GM19324 (cell line): ENCODE results near the gene LMNTD1.

Source experiments
- ATAC-seq: cut with Tn5 transposase; IDR thresholded peaks from one replicate; pipeline ENCODE4 v1.9.1; 2021; ENCODE audit warnings: mild to moderate bottlenecking, moderate library complexity; ENCODE audit not compliant: unreplicated experiment, low FRiP score

LMNTD1 gene

DNA sequence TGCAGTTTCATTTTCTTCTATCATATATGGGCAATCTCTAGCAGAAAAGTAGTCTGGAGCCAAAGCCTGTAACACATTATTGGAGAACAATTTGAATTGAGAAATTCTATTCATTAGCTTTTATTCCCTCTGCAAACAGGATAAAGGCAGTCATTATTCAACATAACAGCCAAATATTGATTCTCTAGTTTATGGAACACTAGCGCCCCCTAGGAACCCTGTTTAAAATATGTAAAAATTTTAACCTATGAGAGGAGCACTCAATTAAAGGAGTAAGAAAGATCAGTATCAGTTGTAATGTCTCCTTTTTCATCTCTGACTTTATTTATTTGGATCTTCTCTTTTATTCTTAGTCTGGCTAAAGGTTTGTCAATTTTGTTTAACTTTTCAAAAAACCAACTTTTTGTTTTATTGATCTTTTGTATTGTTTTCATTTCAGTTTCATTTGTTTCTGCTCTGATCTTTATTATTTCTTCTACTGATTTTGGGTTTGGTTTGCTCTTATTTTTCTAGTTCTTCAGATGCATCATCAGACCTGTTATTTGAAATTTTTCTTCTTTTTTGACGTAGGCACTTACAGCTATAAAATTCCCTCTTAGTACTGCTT lies 4.8 kb upstream of the LMNTD1 start:
- ATAC-seq: no peak

DNA sequence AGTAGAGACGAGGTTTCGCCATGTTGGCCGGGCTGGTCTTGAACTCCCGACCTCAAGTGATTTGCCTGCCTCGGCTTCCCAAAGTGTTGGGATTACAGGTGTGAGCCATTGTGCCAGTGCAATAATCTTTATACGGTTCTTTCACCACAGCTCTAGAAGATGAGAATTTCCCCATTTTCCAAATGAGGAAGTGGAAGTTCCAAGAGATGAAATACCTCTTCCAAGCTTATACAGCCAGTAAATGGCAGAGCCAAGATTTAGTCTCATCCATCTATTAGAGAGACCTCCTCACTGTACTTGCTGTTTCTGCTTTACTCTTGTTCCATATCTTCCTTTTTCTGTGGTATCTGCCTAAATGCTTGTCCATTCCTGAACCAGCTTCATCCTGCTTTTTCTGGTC lies 3.1 kb upstream of the LMNTD1 start:
- ATAC-seq: no peak

DNA sequence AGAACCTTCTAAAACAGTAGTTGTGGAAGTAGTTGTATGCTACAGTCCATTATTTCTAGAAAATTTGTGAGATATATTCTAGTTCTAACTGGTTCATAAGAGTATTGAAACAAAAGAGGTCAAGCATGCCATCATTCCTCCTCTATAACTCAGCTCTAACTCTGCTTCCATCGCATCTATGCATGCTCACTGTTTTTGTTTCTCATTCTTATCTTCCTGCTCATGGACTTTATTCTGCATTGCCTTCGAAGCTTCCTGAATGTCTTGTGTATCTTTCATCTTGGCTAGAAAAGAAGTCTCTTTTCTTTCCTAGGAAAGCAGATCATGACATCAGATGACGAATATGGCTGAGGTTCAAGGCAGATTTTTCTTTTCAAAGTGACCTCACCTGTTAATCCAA lies 402 bp downstream of the LMNTD1 start:
- ATAC-seq: no peak

DNA sequence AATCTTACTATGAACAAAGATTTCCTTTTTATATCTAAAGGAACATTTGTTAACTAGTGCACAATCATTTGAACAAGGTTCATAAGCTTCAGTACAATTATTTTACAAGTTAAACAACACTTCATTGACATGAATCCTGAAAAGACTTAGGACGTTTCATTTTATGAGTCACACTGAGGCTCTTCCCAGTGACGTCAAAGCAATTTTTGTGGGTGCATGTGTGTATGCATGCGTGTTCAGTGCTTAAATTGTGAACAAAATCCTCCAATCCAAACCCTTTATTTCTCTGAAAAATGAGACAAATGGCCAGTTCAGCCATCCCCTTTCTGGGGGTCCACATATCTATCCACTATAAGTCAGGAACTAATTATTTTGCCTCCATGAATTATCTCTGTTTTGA lies 2.9 kb downstream of the LMNTD1 start:
- ATAC-seq: no peak

DNA sequence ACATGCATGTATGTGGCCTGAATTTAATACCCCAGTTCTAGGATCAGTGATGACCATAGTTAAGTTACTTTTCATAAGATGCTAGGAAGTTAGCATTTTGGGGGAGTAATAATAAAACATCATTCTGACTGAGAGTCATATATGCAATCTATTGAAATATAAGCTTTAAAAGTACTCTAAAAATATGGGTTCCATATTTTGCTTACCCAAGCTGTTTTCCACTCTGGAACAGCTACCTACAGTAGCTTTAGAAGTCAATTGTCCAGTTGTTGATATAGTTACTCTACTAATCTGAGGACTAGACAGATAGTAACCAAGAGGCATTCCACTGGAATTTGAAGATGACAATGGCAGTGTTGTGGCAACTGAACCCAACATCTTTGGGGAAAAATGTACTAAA lies 4.0 kb downstream of the LMNTD1 start:
- no peak for ATAC-seq

DNA sequence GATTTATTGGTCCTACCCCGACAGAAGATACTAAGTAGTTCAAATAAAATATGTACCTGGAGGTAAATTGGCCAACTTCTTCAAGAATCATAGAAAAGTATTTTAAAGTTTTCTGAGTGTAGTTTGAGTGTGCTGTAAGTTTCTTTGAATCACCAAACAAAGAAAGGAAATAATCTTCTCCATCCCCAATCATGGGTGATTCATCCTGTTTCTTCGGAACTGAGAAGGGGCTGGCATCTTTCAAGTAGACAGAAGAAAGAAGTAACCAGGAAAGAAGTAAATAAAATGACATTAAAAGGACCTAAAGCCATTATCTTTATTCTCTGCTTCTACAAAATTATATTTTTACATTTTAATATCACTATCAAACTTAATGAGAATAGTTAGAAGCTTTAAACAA lies 6.8 kb downstream of the LMNTD1 start:
- ATAC-seq: no peak

DNA sequence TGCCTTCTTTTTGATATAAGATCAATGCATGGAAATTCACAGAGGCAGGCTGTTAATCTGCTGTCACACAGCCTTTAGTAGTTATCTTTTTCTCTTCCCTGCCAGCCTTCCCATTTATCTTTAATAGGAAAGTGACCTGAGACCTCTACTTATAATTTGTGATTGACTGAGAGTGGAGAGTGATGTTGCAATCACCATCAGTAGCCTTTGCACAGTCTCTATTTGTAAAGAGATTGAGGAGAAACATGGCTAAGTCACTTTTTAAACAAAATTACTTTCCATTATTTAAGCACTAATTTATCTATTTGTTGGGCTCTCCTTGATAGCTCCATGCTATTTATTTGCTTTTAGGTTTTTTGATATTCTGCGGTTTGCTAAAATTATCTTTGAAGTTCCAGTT lies 19.9 kb downstream of the LMNTD1 start:
- no peak for ATAC-seq

DNA sequence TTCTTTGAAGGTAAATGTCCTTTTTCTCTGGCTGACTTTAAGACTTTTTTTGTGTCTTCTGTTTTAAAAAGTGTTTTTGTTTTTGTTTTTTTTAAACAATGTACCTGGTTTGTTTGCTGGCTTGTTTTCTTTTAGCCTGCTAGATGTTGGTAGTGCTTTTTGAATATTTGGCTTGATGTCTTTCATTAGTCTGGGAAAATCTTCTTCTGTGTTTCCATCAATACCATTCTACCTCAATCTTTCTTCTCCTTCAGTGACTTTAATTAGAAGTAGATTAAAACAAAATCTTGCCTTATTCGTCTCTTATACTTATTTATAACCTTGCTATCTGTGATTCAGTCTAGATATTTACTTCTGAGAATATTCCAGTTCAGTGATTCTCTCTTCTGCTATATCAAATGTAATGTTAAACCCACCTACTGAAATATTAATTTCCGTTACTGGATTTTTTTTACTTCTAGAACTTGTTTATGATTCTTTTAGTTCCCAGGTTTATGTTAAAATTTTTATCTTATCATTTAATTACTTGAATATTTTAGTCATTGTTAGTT lies 21.5 kb downstream of the LMNTD1 start:
- ATAC-seq: no peak

DNA sequence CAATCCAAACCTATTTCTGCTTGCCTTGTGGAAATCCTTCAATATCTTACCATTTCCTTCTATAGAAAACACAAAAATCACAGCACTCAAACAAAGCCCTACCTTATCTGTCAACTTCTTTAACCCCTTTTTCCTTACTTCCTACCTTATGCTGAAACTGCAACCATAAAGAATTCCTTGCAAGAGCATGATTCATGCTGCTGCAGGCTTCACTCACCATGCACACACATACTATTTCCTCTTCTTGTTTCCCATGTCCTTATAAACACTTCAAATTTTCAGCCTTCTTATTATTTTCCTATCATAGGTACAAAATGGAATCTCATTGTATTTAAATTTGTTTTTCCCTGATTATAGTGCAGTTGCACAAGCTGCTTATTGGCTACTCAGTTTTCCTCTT lies 23.3 kb downstream of the LMNTD1 start:
- ATAC-seq: no peak

DNA sequence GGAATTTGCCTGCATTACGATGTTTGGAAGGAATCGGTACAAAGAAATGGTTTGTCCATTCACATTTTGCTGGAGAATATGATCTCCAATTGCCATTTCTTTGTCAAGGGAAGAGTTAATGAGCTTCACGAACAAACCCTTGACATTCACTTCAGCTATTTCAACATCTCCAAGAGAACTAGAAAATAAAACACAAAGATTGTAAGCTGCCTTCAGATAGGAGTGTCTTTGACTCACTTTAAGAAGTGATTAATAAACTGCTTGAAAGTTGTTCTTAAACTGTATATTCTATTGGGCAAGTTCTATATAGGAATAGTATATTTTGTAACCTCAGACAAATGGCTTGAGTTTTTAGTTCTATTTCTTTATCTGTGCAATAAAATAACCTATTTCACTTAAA lies 26.3 kb downstream of the LMNTD1 start:
- ATAC-seq: no peak

DNA sequence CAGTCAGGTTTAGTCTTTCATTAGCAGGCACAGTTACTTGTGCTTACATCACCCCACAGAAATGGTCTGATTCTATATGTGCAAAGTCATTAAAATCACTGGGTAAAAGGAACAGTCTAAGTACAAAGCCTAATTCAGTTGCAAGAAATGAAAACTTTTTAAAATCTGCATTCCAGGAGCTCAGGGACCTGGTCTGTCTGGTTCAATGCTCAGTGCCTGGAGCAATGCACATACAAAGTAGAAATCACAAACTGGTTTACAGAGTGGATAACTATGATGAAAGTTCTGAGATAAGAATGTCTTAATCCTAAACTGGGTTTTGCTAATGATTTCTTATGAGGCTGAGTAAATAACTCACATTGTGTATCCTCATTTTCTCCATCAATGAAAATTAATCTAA lies 28.7 kb downstream of the LMNTD1 start:
- no peak for ATAC-seq

DNA sequence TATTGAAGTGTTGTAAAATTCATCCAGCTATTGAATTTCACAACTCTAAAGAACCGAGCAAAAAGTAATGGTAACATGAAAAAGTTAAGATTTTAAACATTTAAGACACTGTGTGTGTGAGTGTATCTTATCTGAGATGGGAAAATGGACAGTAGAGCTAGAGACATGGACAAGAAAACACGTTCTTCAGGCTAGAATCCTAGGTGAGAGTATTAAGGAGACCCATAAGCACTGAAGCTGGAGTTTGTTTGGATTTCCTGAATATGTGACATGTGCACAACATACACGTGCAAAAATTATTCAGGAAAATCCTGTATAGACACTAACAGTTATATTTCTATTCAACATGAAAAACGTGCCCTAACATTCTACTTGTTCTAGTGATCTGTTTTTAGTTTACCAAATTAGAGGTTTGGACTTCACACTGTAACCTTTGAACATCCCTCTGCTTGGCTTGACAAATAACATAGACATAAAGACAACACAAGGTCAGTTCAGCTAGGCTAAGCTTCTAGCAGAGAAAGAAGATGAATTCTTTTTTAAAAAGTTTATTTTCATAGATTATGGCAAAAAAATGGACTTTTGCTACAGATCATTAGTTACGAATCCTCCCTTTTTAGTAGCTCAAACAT lies 31.3 kb downstream of the LMNTD1 start:
- no peak for ATAC-seq

DNA sequence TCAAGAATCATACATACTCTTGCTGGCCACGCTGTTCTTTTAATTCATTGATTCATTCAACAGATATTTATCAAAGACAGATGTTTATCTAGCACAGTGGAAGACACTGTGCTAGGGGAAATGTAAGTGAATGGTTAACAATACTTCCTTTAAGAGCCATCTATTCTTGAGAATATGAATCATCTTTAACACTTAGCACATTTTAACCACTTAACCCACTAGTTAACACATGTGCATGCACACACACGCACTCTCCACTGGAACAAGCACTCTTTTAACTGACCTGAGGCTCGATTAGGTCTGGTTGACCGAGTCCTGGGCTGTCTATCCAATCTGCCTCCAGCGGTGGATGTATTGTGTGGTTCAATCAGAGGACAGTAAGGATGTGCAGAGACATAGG lies 34.6 kb downstream of the LMNTD1 start:
- peak; percentile 92 for ATAC-seq

DNA sequence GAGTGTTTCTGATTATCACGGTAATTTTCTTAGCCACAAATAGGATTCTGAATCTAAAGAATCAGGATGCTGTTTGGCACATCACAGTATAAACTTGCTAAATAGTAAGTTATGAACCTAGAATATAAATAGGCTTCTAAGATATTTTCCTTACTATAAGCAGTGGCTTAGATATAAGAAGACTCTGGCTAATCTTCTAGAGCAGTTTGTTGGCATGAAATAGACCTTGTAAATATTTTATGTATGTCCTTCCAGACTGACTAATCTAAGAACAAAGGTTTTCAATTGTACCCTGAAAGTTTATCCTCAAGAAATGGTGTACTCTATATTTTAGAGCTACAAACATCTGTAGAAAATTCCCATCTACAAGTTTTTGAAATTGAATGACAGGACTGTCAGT lies 48.3 kb downstream of the LMNTD1 start:
- no peak for ATAC-seq

DNA sequence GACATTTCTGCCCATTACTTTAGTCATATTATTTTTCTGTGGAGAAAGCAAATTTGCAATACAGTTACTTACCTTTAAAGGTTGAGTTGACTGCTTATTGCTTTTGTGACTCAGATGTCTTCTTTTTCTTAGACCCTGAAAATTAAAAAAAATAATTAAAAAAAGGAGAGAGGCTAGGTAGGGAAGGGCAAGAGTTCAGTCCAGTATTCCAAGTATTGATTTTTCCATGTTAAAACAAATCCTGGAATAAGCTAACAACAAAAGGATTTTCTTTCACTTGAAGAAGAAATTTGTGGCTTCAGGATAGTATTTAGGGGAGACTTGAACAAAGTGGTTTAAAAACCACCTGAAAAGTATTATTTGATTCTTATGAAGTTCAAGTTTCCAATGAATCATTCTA lies 49.4 kb downstream of the LMNTD1 start:
- ATAC-seq: no peak

DNA sequence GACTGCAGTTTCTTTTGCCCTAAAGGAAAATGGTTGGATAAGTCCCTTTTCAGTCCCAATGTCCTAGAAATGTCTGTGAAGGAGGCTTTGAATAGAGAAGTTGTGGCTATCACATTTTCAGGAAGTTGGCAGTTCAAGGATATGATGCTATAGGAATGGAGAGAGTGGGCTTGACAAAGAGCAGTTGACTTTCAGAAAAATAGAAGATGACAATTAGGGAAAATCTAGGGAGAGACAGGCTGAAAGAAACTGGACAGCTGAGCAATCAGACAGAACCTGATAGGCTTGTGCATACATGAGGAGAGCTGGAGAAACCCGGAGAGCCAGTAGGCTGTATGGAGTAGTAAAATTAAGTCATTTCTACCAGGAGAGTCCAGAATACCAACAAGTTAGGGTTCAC lies 50.5 kb downstream of the LMNTD1 start:
- ATAC-seq: no peak

DNA sequence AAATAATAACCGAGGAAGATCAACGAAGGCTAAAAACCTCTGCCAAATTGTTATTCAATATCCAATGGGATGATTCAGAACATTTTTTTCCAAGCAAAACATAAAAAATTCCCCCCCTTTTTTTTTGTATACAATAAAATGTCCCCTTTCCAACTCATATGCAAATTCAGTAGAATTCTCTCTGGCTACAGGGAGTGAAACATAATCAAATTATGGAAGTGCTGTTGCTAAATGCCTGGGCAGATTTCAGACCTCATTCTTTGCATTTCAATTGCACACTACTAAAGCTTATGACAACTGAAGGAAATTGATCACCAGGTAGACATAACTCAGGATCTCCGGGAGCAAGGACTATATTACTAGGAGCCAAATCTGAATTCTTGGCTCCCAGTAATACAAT lies 51.0 kb downstream of the LMNTD1 start:
- no peak for ATAC-seq

DNA sequence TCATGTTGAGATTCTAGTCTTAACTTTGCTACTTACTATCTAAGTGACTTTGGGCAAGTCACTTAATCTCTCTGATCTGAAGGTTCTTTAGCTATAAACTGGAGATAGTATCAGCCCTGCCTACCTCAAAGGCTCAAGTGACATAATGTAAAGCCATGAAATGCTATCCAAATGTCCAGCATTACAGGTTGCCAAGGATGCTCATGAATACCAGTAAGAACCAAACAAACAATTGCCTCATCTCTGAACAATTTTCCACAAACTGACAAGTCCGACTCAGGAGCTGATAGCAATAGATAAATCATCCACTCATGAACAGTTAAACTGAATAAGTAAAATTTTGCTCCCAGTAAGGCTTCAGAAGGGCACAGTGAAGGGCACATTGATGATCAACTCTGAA lies 51.5 kb downstream of the LMNTD1 start:
- ATAC-seq: no peak

DNA sequence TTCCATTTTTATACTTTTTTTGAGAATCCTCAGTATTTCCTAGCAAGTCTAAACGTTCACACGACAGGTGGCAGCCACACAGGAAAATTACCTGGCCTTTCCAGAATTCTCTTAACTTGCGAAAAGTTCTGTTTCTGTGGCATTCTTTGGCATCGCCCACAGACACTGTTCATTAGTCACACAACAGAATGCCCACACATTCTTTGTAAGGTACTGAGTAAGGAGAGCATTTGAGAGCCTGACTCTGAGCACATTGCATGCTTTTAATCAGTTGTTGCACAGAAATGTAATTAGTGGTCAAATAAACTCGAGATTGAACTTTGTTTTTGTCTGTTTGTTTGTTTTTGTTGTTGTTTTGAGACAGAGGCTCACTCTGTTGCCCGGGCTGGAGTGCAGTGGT lies 52.4 kb downstream of the LMNTD1 start:
- ATAC-seq: no peak

DNA sequence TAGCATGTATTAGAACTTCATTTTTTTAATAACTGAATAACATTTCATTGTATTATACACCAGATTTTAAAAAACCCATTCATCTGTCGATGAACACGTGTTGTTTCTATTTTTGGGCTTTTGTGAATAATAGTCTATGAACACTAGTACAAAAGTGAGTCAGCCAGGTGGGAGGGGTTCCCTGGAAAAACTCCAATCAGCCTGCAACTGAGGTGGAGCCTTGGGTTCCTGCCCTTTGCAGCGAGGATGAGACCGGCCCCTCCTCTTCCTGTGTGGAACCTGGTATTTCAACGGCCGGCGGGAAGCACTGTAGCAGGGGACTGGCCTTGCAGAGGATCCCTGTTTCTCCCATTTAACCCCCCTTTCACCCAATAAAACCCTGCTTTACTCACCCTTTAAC lies 56.1 kb downstream of the LMNTD1 start:
- no peak for ATAC-seq

DNA sequence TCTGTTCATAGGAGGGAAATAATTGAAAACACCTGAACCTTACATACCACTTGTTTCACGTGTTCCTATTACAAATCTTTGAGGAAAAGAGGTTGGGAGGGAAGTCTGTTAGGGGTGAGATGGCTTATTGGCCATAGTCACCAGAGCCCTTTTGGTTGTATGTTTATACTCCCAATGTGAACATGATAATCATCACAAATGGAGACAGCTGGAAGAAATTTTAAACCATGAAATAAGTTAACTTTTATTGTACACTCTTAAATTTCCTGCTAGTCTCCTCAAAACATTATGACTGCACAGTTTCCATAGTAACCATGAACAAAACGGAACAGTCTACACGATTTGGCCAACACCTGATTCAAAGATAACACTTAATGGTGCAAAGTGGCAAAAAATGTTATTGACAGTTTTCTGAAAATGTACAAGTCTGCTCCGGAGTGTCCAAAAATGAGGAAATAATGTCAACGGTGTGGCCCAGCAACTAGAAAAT lies 56.9 kb downstream of the LMNTD1 start:
- no peak for ATAC-seq

DNA sequence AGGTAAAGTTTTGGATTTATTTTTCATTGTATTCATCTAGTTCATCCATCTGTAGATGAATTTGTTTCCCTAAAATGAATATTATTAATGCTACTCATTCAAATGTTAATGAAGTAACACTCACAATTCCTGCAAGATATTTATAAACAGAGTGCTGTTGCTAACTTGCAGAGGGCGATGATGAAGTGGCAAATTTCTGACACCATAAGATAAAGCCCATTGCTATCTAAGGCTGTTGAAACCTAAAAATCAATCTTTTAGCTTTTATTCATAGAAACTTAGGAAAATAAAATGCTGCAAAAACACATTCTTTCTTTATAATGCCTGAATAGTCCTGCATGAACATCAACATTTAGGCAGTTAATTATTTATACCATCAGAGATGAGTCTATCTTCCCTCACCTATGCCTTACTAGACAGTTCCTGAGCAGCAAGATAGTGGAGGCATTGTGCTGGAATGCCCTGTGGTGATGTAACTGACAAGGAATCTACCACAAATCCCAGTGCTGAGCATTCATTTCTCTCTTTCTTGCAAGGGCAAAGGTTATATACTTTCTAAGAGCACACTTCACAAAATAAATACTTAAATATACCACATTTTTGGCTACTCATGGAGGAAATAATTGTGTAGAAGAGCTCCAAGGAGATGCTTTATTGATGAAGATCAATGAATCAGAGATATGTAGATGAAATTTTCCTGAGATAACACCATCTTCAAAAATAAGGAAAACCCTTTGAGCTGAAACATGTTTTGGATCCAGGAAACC lies 57.6 kb downstream of the LMNTD1 start:
- ATAC-seq: no peak
